ENCODE measurements around the gene CLDN9.

Gene CLDN9

GRCh38 chr16:3007957-3008689 is 4.6 kb upstream of the CLDN9 start:
- no peak for TF ChIP-seq ZFX (IDR thresholded peaks at IDR 0.05; ENCODE audit: borderline replicate concordance)
- TF ChIP-seq, protein P1, sequence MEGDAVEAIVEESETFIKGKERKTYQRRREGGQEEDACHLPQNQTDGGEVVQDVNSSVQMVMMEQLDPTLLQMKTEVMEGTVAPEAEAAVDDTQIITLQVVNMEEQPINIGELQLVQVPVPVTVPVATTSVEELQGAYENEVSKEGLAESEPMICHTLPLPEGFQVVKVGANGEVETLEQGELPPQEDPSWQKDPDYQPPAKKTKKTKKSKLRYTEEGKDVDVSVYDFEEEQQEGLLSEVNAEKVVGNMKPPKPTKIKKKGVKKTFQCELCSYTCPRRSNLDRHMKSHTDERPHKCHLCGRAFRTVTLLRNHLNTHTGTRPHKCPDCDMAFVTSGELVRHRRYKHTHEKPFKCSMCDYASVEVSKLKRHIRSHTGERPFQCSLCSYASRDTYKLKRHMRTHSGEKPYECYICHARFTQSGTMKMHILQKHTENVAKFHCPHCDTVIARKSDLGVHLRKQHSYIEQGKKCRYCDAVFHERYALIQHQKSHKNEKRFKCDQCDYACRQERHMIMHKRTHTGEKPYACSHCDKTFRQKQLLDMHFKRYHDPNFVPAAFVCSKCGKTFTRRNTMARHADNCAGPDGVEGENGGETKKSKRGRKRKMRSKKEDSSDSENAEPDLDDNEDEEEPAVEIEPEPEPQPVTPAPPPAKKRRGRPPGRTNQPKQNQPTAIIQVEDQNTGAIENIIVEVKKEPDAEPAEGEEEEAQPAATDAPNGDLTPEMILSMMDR (IDR thresholded peaks at IDR 0.05): no peak
- no peak overlapping the region for H3K27ac ChIP-seq

DNA sequence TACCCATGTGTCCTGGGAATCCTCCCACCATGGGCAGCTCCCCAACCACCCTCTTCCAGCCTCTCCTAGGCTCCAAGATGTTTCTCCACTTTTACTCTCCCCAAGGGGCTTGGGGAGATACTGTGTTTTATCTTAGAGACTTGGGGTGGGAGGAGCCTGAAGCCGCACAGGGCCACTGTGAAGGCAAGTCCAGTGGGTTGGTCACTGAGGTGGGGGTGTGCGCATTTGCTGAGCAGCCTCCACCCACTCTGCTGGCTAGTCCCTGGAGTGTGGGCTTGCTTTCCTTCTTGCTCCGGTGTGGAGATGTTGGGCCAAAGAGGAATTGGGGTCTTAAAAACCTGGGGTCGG is 4.1 kb upstream of the CLDN9 start:
- no peak for TF ChIP-seq ZFX (IDR thresholded peaks at IDR 0.05; ENCODE audit: borderline replicate concordance)
- TF ChIP-seq, protein P1 (IDR thresholded peaks at IDR 0.05): no peak
- H3K27ac ChIP-seq: no peak overlapping the region

DNA sequence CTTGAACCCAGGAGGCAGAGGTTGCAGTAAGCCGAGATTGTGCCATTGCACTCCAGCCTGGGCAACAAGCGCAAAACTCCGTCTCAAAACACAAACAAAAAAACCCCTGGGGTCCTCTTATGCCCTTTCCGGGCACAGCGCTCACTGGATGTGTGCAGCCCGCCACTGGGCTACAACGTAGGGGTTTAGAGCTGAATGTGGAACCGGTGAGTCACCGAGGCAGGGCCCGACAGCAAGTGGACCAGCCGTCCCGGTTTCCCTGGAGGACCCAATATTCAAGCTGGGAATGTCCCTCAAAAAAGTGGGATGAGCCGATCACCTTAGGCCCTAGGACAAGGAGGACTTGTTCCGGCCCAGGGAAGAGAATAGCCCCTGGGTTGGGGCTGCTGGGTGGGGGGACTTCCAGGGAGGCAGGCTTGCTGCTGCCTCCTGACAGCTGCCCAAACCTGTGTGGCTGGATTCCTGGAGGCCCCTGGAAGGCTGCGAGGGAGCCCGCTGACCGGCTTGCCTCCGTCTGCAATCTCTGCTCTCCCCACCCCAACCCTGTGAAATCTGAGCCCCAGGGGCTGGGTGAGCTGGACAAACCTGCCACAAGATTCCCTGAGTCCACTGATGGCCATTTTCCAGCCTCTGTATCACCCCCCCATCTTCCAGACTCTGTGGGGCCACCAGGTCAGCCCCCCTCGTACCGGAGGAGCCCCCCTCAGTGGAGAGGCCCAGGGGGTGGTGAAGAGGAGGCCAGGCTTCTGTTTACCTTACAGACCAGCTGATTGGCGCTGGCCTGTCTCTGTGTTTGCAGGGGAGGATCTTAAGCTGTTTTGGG is 2.9 kb upstream of the CLDN9 start:
- H3K27ac ChIP-seq: no peak overlapping the region
- TF ChIP-seq, protein P1 (IDR thresholded peaks at IDR 0.05): no peak
- TF ChIP-seq ZFX (IDR thresholded peaks at IDR 0.05; ENCODE audit: borderline replicate concordance): no peak

DNA sequence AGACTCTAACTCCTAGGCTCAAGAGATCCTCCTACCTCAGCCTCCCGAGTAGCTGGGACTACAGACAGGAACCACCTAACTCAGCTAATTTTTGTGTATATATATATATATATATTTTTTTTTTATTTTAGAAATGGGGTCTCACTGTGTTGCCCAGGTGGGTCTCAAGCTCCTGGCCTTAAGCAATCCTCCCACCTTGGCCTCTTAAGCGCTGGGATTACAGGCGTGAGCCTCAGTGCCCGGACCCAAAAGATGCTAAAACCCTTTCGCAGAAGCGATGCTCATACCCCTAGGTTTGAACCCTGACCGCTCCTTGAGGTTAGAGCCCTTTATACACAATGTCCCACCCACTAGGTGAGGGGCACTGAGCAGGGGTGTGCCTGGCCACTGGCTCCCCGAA is 2.2 kb upstream of the CLDN9 start:
- TF ChIP-seq, protein P1 (IDR thresholded peaks at IDR 0.05): no peak
- TF ChIP-seq ZFX (IDR thresholded peaks at IDR 0.05; ENCODE audit: borderline replicate concordance): no peak
- H3K27ac ChIP-seq: no peak overlapping the region

GRCh38 chr16:3012246-3012645 is 477 bp upstream of the CLDN9 start:
- TF ChIP-seq, protein P1 (IDR thresholded peaks at IDR 0.05): no peak
- TF ChIP-seq ZFX (IDR thresholded peaks at IDR 0.05; ENCODE audit: borderline replicate concordance): no peak

DNA sequence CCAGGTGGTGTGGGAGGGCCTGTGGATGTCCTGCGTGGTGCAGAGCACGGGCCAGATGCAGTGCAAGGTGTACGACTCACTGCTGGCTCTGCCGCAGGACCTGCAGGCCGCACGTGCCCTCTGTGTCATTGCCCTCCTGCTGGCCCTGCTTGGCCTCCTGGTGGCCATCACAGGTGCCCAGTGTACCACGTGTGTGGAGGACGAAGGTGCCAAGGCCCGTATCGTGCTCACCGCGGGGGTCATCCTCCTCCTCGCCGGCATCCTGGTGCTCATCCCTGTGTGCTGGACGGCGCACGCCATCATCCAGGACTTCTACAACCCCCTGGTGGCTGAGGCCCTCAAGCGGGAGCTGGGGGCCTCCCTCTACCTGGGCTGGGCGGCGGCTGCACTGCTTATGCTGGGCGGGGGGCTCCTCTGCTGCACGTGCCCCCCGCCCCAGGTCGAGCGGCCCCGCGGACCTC is 798 bp downstream of the CLDN9 start:
- no peak for TF ChIP-seq ZFX (IDR thresholded peaks at IDR 0.05; ENCODE audit: borderline replicate concordance)
- TF ChIP-seq, protein P1 (IDR thresholded peaks at IDR 0.05): no peak
- no peak overlapping the region for H3K27ac ChIP-seq

More at GRCh38 chr16:3012246-3012645, 477 bp upstream of the CLDN9 start:
- H3K27ac ChIP-seq: no peak overlapping the region
